DMS153 treated with DMSO at 0.1 percent for 48 hours (cell line): ENCODE results near the gene MARS1.
A peak's percentile ranks its signal among the peaks of the same experiment; 100 is the strongest.
"Not testable (repeated sequence)": the region's sequence is repeated elsewhere in the genome, so short reads cannot be mapped to it uniquely, and the experiment has no call there.

Experiments
- DNase-seq: peaks from one replicate; lab custom pipeline; 2025; ENCODE audit not compliant: unreplicated experiment; lab: John Stamatoyannopoulos, UW

Gene MARS1

DNA sequence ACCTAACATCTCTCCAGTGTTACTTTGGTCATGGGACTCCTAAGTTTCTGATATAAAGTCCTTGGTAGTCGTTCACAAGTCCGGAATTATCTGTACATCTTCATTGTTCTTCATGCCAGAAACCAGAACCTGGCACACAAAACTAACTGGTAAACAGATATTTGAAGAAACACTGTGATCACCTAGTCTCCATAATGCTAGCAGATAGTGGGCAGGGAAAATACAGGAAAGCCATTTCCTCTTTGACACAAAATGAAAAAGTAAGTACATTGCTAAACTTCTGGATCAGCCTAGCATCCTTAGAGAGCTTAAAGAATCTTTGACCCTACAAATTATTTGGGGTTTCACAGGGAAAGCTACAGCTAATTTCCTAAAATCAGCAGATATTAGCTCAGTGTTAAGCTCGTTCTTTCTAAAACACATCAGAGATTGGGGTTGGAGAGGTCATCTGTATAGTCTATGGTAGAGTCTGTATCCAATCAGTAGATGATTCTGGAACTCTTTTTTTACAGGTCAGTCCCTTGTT, 27.6 kb downstream of the MARS1 start:
- no peak for DNase-seq

DNA sequence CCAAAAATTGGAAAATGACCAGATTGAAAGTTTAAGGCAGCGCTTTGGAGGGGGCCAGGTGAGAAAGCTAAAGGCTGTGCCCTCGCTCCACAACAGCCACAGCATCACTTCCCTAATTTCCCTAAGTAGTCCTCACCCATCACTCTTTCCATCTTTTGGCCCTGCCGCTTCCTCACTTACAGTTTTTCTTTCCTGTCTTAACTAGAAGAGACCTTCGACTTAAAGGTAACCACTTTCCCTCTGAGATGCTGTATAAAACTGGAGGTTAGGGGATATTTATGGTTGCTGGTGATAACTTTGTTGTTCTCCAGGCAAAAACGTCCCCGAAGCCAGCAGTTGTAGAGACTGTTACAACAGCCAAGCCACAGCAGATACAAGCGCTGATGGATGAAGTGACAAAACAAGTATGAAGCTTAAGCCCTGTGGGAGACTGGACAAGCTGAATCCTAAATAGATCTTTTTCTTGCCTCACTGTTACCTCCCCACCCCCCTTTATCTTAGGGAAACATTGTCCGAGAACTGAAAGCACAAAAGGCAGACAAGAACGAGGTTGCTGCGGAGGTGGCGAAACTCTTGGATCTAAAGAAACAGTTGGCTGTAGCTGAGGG, 28.2 kb downstream of the MARS1 start:
- no peak for DNase-seq

GRCh38 chr12:57516617-57517153, 28.8 kb downstream of the MARS1 start:
- no peak for DNase-seq

DNA sequence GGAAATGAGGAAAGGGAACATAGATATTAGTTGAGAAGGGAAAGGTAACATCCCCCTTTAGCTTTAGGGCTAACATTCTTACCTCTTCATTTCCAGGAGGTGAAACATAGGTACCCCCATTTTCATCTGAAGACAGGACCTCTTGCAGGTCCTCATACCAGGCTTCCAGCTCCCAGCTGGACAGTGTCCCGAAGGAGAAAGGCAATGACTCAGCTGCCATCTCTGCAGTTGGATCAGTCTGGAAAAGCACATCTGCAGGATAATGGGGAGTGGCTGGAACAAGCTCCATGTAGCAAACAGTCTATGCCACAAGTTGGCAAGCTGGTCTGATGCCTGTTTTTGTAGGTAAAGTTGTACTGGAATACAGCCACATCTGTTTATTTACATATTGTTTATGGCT, 29.3 kb downstream of the MARS1 start:
- DNase-seq: no peak

DNA sequence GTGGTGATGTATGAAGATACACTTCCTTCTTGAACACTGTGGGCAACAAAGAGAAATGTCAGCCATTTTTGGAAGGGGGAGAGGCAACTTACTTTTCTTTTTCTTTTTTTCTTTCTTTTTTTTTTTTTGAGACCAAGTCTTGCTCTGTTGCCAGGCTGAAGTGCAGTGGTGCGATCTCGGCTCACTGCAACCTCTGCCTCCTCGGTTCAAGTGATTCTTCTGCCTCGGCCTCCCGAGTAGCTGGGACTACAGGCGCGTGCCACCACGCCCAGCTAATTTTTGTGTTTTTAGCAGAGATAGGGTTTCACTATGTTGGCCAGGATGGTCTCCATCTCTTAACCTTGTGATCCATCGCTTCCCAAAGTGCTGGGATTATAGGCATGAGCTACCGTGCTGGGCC, 29.9 kb downstream of the MARS1 start:
- DNase-seq: not testable (repeated sequence)

GRCh38 chr12:57518176-57518919, 30.5 kb downstream of the MARS1 start:
- DNase-seq: no peak

GRCh38 chr12:57518920-57519795, 31.3 kb downstream of the MARS1 start:
- no peak for DNase-seq

DNA sequence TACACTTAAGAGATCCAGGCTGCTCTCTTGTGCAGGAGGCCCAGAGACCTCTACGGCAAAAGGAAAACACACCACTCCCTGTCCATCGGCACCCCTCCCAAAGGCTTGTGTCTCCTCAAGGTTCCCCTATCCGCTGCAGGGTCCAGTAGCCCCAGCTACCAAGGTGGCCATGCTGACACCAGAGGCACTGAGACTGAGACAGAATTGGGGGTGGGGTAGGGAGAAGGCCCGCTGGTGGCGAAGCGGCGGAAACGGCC, 31.9 kb downstream of the MARS1 start:
- no peak for DNase-seq

DNA sequence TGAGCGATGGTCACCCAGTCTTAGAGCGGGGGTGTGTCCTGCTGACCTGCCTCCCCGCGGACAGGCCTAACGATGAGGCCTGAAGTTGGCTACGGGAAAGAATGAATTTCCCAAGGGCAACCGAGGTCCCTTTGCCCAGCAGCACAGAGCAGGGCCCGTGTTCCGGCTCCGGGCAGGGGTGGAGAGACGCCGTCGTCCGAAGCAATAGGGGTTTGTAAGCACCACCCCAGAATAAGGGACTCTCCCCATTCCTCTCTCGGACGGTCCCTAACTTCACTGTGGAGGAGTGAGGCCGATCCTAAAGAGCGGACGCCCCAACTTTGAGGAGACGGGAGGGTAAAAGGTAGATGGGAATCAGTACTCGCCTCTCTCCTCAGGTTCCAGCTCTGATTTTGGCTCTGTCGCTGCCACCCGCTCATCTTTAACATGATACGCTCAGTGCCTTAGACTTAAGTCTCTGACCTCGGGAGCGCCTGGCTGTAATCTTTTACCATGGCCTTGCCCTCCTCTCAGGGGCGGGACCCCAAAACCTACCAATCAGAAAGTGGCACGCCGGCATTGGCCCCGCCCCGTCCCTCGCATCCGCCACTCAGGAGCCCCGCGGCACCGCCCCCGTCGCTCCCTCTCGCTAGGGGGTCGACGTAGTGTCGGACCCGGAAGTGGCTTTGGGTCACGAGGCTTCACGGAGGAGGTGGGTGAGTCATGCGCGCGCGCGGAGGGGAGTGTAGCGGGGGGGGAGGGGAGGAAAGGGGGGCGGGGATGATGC, 32.4 kb downstream of the MARS1 start, which contains the start of gene DDIT3:
Gene DDIT3, minus strand, starts transcription at position 462 of the 766 bp plus-strand sequence. CDS start 3,108 bp downstream, outside the sequence.
- DNase-seq: peak; percentile 97

GRCh38 chr12:57521525-57522010, 33.7 kb downstream of the MARS1 start:
- DNase-seq: no peak

DNA sequence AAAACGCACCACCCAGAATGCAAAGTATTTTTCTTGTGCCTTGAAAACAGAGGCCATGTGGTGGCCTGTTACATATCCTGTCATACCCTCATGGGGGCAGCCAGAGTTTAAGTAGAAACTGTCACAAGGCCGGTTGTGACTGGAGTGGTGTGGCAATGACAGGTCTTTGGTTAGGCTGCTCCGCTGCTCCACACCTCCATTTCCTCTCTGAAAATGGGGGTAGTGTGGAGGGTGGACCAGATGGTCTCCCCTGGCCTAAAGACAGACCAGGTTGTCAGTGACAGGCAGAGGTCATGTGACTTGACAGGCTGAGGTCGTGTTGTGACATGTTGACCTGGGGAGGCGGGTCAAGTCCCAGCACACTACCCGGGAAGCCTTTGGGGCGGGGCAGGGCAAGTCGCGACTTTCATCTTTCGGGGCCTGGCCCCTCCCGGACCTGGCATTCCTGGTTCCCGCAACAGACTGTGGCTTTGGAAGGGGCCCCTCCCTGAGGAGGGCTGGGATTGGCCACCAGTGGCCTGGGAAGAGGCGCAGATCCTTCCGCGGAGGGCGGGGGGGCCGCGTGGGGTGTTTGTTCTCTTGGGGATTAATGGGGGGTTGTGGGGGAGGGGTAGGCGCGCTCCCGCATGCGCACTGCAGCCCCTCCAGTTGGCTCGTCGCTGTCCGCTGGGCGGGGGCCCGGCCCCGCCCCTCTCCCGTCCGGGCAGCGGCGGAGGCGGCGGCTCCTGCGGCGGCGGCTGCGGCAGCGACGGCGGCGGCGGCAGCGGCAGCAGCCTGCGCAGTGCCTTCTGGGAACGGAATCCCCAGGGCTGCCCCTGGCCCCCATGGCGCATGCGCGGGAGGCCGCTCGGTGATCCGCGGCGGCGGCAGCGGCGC, 34.4 kb downstream of the MARS1 start, which contains the start of gene MBD6:
Gene MBD6, plus strand, starts transcription at position 814 of the 876 bp plus-strand sequence. CDS start 1,480 bp downstream, outside the sequence.
- peak; percentile 80 for DNase-seq

DNA sequence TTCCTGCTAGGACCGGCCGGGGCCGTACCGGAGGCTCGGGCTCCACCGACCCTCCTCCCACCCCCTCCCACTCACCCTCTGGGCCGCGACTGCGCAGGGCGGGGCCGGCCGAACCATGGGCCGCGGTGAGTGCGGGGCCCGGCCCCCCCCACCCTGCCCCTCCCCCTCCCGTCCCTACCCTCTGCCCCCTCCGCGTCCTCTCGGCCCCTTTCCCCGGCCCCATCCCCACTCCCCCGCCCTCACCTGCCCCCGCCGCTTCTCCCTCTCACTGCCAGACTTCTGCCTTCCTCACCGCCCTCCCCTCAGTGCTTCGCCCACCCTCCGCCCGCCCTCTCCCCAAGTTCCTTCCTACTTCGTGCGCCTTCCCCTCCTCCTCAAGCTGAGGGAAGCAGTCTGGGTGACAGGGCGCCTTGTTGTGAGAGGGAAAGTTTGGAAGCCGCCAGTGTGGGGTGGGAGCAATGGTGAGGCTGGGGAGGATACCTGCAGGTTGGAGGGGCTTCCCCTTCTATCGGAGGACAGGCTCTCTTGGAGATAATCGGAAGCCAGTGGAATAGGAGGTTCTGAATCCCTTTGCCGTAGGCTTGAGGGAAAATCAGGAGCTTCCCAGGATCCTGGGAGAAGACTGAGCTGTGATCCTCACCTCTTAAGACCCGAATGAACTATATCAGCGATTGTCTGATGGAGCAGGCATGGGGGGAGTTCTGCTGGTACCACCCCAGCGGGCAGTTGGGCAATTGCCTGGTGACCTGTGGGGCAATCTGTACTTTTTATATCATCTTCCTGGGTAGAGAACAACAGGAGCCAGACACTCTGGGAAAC, 35.2 kb downstream of the MARS1 start:
- DNase-seq: no peak

DNA sequence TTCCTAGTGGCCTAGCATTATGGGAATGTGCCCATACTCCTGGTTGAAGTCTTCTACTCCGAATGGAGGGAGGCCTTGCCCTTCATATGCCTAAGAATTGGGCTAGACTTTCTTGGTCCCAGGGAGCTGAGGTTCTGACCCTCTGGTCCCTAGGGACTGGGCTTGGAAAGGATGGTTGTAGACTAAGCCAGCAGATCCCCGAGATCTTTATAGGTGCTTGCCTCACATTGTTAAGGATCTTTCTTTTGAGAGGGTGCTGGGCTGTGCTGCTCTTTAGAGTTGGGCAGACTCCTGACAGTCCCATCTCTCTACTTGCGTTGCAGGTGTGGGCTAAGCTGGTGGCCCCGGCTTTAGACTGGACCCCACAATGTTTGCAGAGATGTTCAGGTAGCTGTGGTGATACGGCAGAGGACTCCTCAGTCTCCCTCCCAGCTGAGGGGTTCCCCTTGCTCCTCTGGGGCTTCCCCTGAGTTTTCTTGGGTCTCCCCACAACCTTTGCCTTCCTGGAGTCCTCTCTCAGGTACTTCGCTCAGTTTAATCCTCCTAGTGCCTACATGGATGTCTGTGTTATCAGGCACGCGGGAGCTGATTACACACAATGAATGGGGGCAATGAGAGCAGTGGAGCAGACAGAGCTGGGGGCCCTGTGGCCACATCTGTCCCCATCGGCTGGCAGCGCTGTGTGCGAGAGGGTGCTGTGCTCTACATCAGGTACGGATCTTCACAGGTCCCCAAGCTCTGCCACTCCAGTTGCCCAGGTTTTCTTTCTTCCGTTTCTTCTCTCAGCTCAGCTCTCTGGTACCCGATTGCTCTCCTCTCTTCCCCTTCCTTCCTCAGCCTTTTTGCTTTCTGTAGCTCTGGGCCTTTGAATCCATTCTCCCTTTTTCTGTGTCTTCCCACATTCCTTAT, 36.1 kb downstream of the MARS1 start:
- no peak for DNase-seq

GRCh38 chr12:57524814-57525614, 37.1 kb downstream of the MARS1 start:
- no peak for DNase-seq

GRCh38 chr12:57525615-57526383, 37.9 kb downstream of the MARS1 start:
- no peak for DNase-seq
